K562 (cell line): Measurements from ENCODE around the gene GSTM2. TPM values are rescaled to one million over a fixed set of nuclear protein-coding genes. Genes with fewer than 3 reads are reported as not detected.

Experiments
- ATF2 ChIP-seq: sonication (generic); formaldehyde crosslinking; IDR thresholded peaks from 2 replicates; pipeline ENCODE4 v1.8.1; 2022; ENCODE audit warnings: missing genetic modification reagents
- CC2D1A ChIP-seq: fragments of 450-650 bp; IDR thresholded peaks from 2 replicates; pipeline ENCODE4 v1.6.1; 2017; ENCODE audit warnings: mild to moderate bottlenecking
- CEBPB ChIP-seq: fragments of 450-650 bp; IDR thresholded peaks from 2 replicates; pipeline ENCODE4 v1.6.1; 2016; ENCODE audit warnings: missing genetic modification characterization, missing compliant biosample characterization
- CHCHD3 ChIP-seq: fragments of 250-450 bp; sonication (Bioruptor Pico); IDR thresholded peaks from 2 replicates; pipeline ENCODE4 v2.1.2; 2022; ENCODE audit warnings: mild to moderate bottlenecking
- CTBP1 ChIP-seq: fragments of 450-650 bp; IDR thresholded peaks from 2 replicates; pipeline ENCODE4 v1.6.1; 2016; ENCODE audit warnings: borderline replicate concordance
- HSF4 ChIP-seq: fragments of 250-450 bp; sonication (Bioruptor Pico); IDR thresholded peaks from 2 replicates; pipeline ENCODE4 v2.1.2; 2022; ENCODE audit warnings: mild to moderate bottlenecking, moderate library complexity, borderline replicate concordance
- MYC ChIP-seq, 2 experiments: fragments of 250-450 bp in 1 of 2; sonication (Bioruptor Pico) in 1 of 2; IDR thresholded peaks; 2 replicates each; pipeline versions ENCODE4 v1.5.1 to v1.6.1; 2012 to 2021; ENCODE audit warnings: low read depth in 2 of 2, borderline replicate concordance in 1 of 2, improper control_type of control experiment in 1 of 2, low read length in 1 of 2, mild to moderate bottlenecking in 1 of 2, moderate library complexity in 1 of 2
- NEUROD1 ChIP-seq: fragments of 150-350 bp; IDR thresholded peaks from 2 replicates; pipeline ENCODE4 v1.6.1; 2014; ENCODE audit warnings: borderline replicate concordance, low read length, low read depth; ENCODE audit not compliant: partially characterized antibody
- POLR3G ChIP-seq: IDR thresholded peaks from 2 replicates; pipeline ENCODE4 v1.6.1; 2011; ENCODE audit not compliant: insufficient read length, insufficient replicate concordance; ENCODE audit errors: extremely low read depth
- RUNX1 ChIP-seq: sonication (generic); IDR thresholded peaks from 2 replicates; pipeline ENCODE4 v1.6.1; 2016; ENCODE audit warnings: antibody characterized with exemption, low read depth
- STAG1 ChIP-seq: sonication (generic); formaldehyde crosslinking; IDR thresholded peaks from 2 replicates; pipeline ENCODE4 v1.5.0; 2020; ENCODE audit warnings: missing genetic modification reagents, borderline replicate concordance
- THRAP3 ChIP-seq: fragments of 450-650 bp; IDR thresholded peaks from 2 replicates; pipeline ENCODE4 v1.6.1; 2016; ENCODE audit warnings: mild to moderate bottlenecking, inconsistent platforms, borderline replicate concordance
- ZFX ChIP-seq: sonication (generic); formaldehyde crosslinking; IDR thresholded peaks from 2 replicates; pipeline ENCODE4 v1.8.0; 2022; ENCODE audit warnings: mild to moderate bottlenecking, missing genetic modification reagents, moderate library complexity
- ZHX1 ChIP-seq: fragments of 150-350 bp; conservative IDR thresholded peaks from 2 replicates; pipeline ENCODE4 v1.6.1; 2014; ENCODE audit warnings: low read length
- polyA plus RNA-seq, 8 experiments: library from polyadenylated mRNA; depleted of rRNA in 4 of 8; stranded (reverse) in 5 of 8; unstranded in 3 of 8; fragments of >200 nt; fragmentation: Nextera tagmentation in 2 of 8; fragmentation: Illumina TruSeq in 1 of 8; extraction: Ambion mirVana in 2 of 8; extraction: Trizol in 1 of 8; gene quantifications; 2 replicates each; pipeline versions ENCODE4 v1.2.1 to v1.2.3, GENCODE V29; 2011 to 2014; ENCODE audit warnings: inconsistent platforms in 1 of 8, missing spikeins in 1 of 8
- total RNA-seq, 7 experiments: library from RNA; depleted of rRNA in 6 of 7; stranded (reverse); fragments of >200 nt in 6 of 7; fragmentation: Illumina TruSeq in 2 of 7; extraction: Trizol in 2 of 7; gene quantifications; 2 replicates each; pipeline versions ENCODE4 v1.2.1 to v1.2.3, GENCODE V29; 2011 to 2021; ENCODE audit warnings: low replicate concordance in 1 of 7

GSTM2 gene
- total and polyA plus RNA-seq, 9 of the 15 experiments (the other 6 are each of a cell fraction or from before 2014, with no cell fraction given) = 1.6 to 15.1 (median 6.8) TPM

GRCh38 chr1:109643385-109644230 lies 24.2 kb upstream of the GSTM2 start (continued):
- peak; percentile 81 for TF ChIP-seq ZFX (CRISPR knock-in tag)
- TF ChIP-seq NEUROD1 = peak; percentile 42
- TF ChIP-seq STAG1 (CRISPR knock-in tag) = peak; percentile 89
- peak; percentile 43; the same call in 1 of the 2 replicates for TF ChIP-seq CTBP1
- TF ChIP-seq THRAP3 = no peak
- TF ChIP-seq RUNX1 = no peak
- no peak for TF ChIP-seq POLR3G
- TF ChIP-seq CC2D1A = peak; percentile 73
- no peak for TF ChIP-seq CHCHD3 (CRISPR knock-in tag)
- 0 out of 2 replicates have a peak, but pooled peaks have one; percentile 30 for TF ChIP-seq MYC (IDR thresholded peaks at IDR 0.05; ENCODE audit: low read depth, low read length)
- no peak for TF ChIP-seq MYC (CRISPR knock-in tag; IDR thresholded peaks at IDR 0.05; ENCODE audit: borderline replicate concordance, low read depth)
- TF ChIP-seq HSF4 (CRISPR knock-in tag) = no peak
- peak; percentile 32; the same call in 1 of the 2 replicates for TF ChIP-seq ZHX1
- TF ChIP-seq ATF2 (CRISPR knock-in tag) = no peak
- no peak for TF ChIP-seq CEBPB (tag)
